Measurements from ENCODE around the gene SELENOO. TPM values are rescaled to one million over a fixed set of nuclear protein-coding genes. Genes with fewer than 3 reads are reported as not detected.

Gene SELENOO
- total RNA-seq, 1 donor from 2014 or later, result 24.2 TPM

DNA sequence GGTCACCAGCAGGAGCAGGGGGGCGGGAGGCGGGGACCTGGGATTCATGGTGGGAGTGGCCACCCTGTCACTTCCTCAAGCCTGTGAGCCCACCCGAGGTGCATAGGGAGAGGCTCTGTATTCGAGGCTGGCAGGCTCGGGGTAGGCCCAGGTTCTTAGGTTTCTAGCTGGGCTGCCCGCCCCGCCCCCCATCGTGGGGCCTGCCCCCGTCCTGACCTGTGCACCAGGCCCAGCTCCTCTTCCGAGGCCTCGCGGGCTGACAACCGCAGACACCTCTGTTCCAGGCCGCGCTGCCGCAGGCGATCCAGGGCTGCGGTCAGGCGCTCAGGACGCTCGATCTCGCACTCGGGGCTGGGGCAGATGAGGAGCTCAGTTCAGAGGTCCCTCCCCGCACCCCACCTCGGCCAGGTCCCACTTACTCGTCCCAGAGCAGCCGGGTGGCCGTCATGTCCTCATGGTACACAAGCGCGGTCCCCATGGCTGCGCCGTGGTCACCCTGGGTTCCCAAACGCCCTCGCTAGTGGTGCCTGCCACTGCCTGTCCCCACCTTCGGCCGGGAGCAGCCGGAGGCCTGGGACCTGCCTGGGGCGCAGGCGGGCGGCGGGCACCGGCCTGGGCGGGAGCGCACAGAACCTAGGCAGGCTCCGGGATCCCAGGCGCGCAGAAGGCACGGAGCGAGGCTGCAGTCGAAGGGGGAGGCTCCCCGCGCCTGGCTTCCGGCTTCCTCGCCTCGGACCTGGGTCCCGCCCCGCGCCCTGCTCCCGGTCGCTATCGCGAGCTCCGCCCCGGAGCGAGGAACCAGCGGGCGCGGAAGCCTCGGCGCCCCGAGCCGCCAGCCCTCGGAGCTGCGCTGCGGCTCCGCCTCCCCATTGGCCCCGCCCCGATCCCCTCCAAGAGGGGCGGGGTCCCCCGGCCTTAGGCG is 50.0 kb downstream of the SELENOO start, which contains the start of gene HDAC10:
HDAC10 (minus strand) TSS at position 711 of the 922 bp plus-strand sequence; CDS start at position 478, 233 bp downstream.
- intact Hi-C loops (cut with micrococcal nuclease), result loop anchor here (1.0 kb wide), 1 partner anchor 19 kb away; the partner anchor contains the start of gene MAPK11

- intact Hi-C loops (cut with micrococcal nuclease), result loop anchor here (1.0 kb wide), 3 partner anchors 7 to 91 kb away; partner anchors contain the start of gene MAPK11
These were observed 50.8 kb downstream of the SELENOO start for GRCh38 chr22:50251477-50252081.

GRCh38 chr22:50252082-50253045 is 51.6 kb downstream of the SELENOO start:
- intact Hi-C loops (cut with micrococcal nuclease), result loop anchor here (1.0 kb wide), 2 partner anchors 8 to 90 kb away; no protein-coding TSS in a partner anchor

GRCh38 chr22:50253046-50253915 is 52.5 kb downstream of the SELENOO start:
- intact Hi-C loops (cut with micrococcal nuclease), result no loop called here

DNA sequence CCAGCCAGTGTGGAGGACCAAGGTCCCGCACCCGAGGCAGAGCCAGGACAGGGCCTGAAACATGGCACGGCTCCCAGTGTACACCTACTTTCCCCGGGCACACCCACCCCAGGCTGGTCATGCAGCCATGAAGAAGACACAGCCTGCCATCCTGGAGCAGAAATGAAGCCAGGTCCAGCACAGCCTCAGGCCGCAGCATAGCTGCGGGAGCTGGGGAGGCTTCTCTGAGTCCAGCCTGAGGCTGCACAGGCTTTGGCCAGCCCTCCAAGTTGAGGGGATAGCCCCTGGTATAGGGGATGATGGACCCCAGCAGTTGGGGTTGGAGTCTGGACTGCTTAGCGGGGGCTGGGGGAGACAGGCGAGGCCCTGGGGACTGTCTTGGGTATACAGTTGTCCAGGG is 53.1 kb downstream of the SELENOO start:
- intact Hi-C loops (cut with micrococcal nuclease), result no loop called here

GRCh38 chr22:50255099-50255498 is 54.3 kb downstream of the SELENOO start:
- intact Hi-C loops (cut with micrococcal nuclease), result no loop called here

DNA sequence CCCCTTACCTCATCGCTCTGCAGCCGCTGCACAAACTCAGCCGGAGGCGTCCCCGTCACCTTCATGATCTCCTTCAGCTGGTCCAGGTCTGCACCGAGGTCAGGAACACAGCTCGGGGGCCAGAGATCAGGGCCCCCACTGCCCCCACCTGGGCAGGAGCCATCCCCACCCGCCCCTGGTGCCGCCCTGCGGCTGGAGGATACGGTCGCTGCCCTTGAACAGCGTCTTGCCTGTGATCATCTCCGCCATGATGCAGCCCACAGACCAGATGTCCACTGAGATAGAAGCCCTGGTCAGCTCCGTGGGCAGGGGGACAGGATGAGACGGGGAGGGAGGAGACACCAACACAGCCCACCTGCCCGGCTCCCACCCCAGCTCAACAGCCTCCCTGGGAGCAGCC is 54.8 kb downstream of the SELENOO start:
- intact Hi-C loops (cut with micrococcal nuclease), result no loop called here

GRCh38 chr22:50256258-50256862 is 55.5 kb downstream of the SELENOO start:
- intact Hi-C loops (cut with micrococcal nuclease), result no loop called here

- intact Hi-C loops (cut with micrococcal nuclease), result no loop called here
These were observed 56.2 kb downstream of the SELENOO start for GRCh38 chr22:50257041-50257440.

GRCh38 chr22:50257451-50258360 is 56.9 kb downstream of the SELENOO start:
- intact Hi-C loops (cut with micrococcal nuclease), result no loop called here

DNA sequence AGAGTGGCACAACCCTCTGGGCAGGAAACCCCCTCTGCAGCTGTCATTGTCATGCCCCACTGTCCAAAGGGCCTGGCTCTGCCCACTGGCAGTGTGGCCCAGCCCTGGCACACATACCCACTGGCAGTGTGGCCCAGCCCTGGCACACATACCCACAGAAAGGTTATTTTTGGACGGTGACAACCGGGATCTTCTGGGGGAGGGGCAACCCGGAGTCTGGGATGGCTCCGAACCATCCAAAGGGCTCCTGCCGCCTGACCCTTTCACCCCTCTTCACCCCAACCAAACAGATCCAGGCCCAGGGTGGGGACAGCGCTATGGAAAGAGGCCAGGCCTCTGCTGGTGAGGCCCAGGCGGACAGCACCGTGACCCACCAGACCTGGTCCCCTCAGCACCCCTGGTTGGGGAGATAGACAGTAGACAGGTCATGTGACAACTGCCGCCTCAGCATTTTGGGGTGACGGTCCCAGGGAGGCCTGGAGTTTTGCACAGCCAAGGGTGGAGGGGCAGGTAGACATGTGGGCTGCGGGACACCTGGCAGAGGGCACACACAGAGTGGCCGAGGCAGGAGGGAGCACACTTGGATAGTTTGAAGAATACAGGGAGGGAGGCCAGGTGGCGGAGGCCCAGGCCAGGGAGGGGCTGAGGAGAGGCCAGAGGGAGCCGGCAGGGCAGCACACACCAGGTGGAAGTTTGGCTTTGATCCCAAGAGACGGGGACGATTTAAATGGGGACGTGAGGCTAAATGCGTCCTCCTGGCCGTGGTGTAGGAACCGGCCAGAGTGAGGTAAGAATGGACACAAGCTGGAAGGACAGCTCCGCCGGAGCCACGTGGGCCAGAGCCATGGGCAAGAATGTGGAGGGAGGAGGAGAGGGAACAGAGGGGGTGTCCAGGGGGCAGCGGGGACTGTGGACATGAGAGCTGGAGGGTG is 57.8 kb downstream of the SELENOO start:
- intact Hi-C loops (cut with micrococcal nuclease), result no loop called here

DNA sequence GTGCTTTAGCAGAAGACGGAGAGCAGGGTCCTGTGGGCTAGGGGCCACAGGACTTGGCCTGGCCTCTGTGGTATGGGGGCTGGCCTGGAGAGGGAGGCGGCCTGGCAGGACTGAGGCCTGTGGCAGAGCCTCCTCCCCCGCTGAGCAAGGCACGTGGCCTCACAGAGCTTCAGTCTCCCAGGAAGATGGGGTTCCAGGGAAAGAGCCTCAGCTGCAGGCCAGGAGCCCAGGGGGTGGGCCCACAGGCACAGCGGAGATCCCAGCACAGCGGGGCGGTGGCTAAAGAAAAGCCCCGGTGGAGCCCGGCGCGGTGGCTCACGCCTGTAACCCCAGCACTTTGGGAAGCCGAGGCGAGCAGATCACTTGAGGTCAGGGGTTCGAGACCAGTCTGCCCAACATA is 58.5 kb downstream of the SELENOO start:
- intact Hi-C loops (cut with micrococcal nuclease), result no loop called here

DNA sequence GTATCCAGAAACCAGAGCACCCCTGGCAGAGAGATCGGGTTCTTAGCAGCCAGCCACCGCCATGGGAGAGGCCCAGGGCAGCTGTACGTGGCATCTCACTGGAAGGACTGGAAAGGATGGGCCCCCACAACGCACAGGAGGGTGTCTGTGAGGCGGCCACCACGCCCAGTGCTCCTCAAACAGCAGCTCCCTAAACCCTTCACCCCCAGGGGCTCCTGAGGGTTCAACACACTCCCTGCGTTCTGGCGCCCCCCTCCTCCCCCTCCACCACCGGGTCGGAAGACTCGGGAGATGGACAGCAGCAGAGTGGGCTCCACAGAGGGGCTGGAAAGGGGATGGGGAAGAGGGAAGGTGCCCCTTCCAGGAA is 59.6 kb downstream of the SELENOO start:
- intact Hi-C loops (cut with micrococcal nuclease), result no loop called here

GRCh38 chr22:50260801-50261614 is 60.2 kb downstream of the SELENOO start:
- intact Hi-C loops (cut with micrococcal nuclease), result no loop called here

GRCh38 chr22:50261615-50262459 is 61.0 kb downstream of the SELENOO start, which contains the start of gene MAPK12:
Gene MAPK12, minus strand, starts transcription at chr22:50261683. Its CDS starts 174 bp downstream, at chr22:50261509.
- intact Hi-C loops (cut with micrococcal nuclease), result no loop called here

GRCh38 chr22:50262460-50262911 is 61.7 kb downstream of the SELENOO start:
- intact Hi-C loops (cut with micrococcal nuclease), result no loop called here

All from T-helper 1 cell treated with Interleukin-12 subunit alpha and Interleukin-12 subunit beta and Interleukin-4 antibody, amounts not matched to agents 30 ng/mL and 1 ng/mL, for 36 hours (primary cell).